SK-N-SH (cell line): Measurements from ENCODE around the gene GFOD2.

Experiments
- CTCF ChIP-seq: fragments of 200-600 bp; sonication (generic); IDR thresholded peaks from 2 replicates; pipeline ENCODE4 v1.6.1; 2017; ENCODE audit warnings: antibody characterized with exemption, mild to moderate bottlenecking, moderate library complexity
- EP300 ChIP-seq, 2 experiments: IDR thresholded peaks; 2 replicates each; pipeline versions ENCODE4 v1.4.0 to v1.6.1; 2012; ENCODE audit warnings: borderline replicate concordance in 1 of 2, low read depth in 1 of 2, low read length in 1 of 2
- EZH2phosphoT487 ChIP-seq: fragments of 200-600 bp; sonication (generic); IDR thresholded peaks from 2 replicates; pipeline ENCODE4 v1.6.1; 2017; ENCODE audit warnings: low read depth, mixed run types, mild to moderate bottlenecking, antibody characterized with exemption, moderate library complexity, borderline replicate concordance
- FOXM1 ChIP-seq: IDR thresholded peaks from 2 replicates; pipeline ENCODE4 v1.4.0; 2012; ENCODE audit warnings: low read depth, mild to moderate bottlenecking
- IRF3 ChIP-seq: fragments of 150-350 bp; IDR thresholded peaks from 2 replicates; pipeline ENCODE4 v1.6.1; 2016; ENCODE audit warnings: mild to moderate bottlenecking, low read depth, low read length
- JUND ChIP-seq: IDR thresholded peaks from 2 replicates; pipeline ENCODE4 v1.4.0; 2012
- MEF2A ChIP-seq: IDR thresholded peaks from 2 replicates; pipeline ENCODE4 v1.4.0; 2012; ENCODE audit warnings: low read depth, borderline replicate concordance
- PBX3 ChIP-seq: IDR thresholded peaks from 2 replicates; pipeline ENCODE4; 2012
- RAD21 ChIP-seq: IDR thresholded peaks from 2 replicates; pipeline ENCODE4 v1.6.1; 2012; ENCODE audit warnings: mild to moderate bottlenecking, low read length
- REST ChIP-seq: IDR thresholded peaks from 2 replicates; pipeline ENCODE4 v1.6.1; 2012; ENCODE audit warnings: mild to moderate bottlenecking, low read depth, low read length, moderate library complexity
- RFX5 ChIP-seq: IDR thresholded peaks from 2 replicates; pipeline ENCODE4 v1.6.1; 2012; ENCODE audit warnings: mild to moderate bottlenecking, improper control_type of control experiment, low read length
- SIN3A ChIP-seq: IDR thresholded peaks from 2 replicates; pipeline ENCODE4 v1.6.1; 2012; ENCODE audit warnings: low read depth, mild to moderate bottlenecking, low read length, moderate library complexity, borderline replicate concordance
- TAF1 ChIP-seq: IDR thresholded peaks from 2 replicates; pipeline ENCODE4 v1.6.1; 2012; ENCODE audit warnings: low read depth, mild to moderate bottlenecking, low read length, moderate library complexity, borderline replicate concordance
- TCF12 ChIP-seq: IDR thresholded peaks from 2 replicates; pipeline ENCODE4 v1.4.0; 2012

- TF ChIP-seq PBX3 (no peak), TAF1 (no peak), CTCF (no peak), MEF2A (no peak), JUND (no peak), SIN3A (no peak), EP300 (IDR thresholded peaks at IDR 0.05; ENCODE audit: borderline replicate concordance in 1 of 2, low read depth in 1 of 2, low read length in 1 of 2) (no peak), RFX5 (no peak), IRF3 (no peak), TCF12 (no peak), FOXM1 (no peak), RAD21 (no peak), REST (no peak), EZH2phosphoT487 (no peak)
Observed at GRCh38 chr16:67657751-67658518, 61.2 kb downstream of the GFOD2 start.
